HG03520 (cell line): Measurements from ENCODE around the gene PROCA1.

Source experiments
- ATAC-seq: cut with Tn5 transposase; IDR thresholded peaks from one replicate; pipeline ENCODE4 v1.9.1; 2021; ENCODE audit warnings: mild to moderate bottlenecking, moderate library complexity; ENCODE audit not compliant: unreplicated experiment

Gene PROCA1

GRCh38 chr17:28711723-28712031 is at the start of gene PROCA1:
Gene PROCA1 (minus strand): TSS chr17:28711888. CDS start chr17:28711660, 228 bp downstream.
- no peak for ATAC-seq

- no peak for ATAC-seq
Observed at GRCh38 chr17:28760601-28761562, 49.2 kb upstream of the PROCA1 start.

- ATAC-seq, result no peak
Observed at GRCh38 chr17:28759256-28759865, 47.7 kb upstream of the PROCA1 start.

- ATAC-seq, result no peak
Observed at GRCh38 chr17:28758411-28759121, 46.9 kb upstream of the PROCA1 start.

GRCh38 chr17:28756049-28756804 is 44.5 kb upstream of the PROCA1 start:
- ATAC-seq, result no peak

- no peak for ATAC-seq
Observed at GRCh38 chr17:28755486-28755885, 43.8 kb upstream of the PROCA1 start.

- no peak for ATAC-seq
Observed at GRCh38 chr17:28751600-28752366, 40.1 kb upstream of the PROCA1 start.

GRCh38 chr17:28750178-28751047 is 38.7 kb upstream of the PROCA1 start:
- ATAC-seq, result peak; percentile 76

GRCh38 chr17:28749516-28750177 is 38.0 kb upstream of the PROCA1 start:
- ATAC-seq, result no peak

GRCh38 chr17:28748852-28749515 is 37.3 kb upstream of the PROCA1 start:
- ATAC-seq, result no peak

- no peak for ATAC-seq
Observed at GRCh38 chr17:28747801-28748750, 36.4 kb upstream of the PROCA1 start.

GRCh38 chr17:28747051-28747691 is 35.5 kb upstream of the PROCA1 start:
- ATAC-seq, result no peak

- ATAC-seq, result no peak
Observed at GRCh38 chr17:28746611-28747050, 34.9 kb upstream of the PROCA1 start.

- no peak for ATAC-seq
Observed at GRCh38 chr17:28745786-28746411, 34.2 kb upstream of the PROCA1 start.

GRCh38 chr17:28744972-28745785 is 33.5 kb upstream of the PROCA1 start:
- ATAC-seq, result no peak
